GM23338 (cell line): ENCODE results near the gene CNTRL. TPM values are rescaled to one million over a fixed set of nuclear protein-coding genes. Genes with fewer than 3 reads are reported as not detected.

Experiments used
- ATAC-seq: fragments of 200-7000 bp; cut with Tn5 transposase; 3 replicates; pipeline ENCODE4 v1.9.1; 2020
- DNase-seq: peaks from one replicate; pipeline ENCODE4 v3.0.0-alpha.2; 2015; ENCODE audit warnings: low spot score
- H2AFZ ChIP-seq: fragments of 200-600 bp; sonication (generic); 2 replicates; pipeline ENCODE4 v1.8.0; 2016; ENCODE audit warnings: antibody characterized with exemption, mild to moderate bottlenecking, moderate library complexity
- H3F3A ChIP-seq: fragments of 200-600 bp; sonication (generic); replicated peaks from 2 replicates; pipeline ENCODE4 v1.8.0; 2017; ENCODE audit warnings: antibody characterized with exemption, mixed run types, low read depth
- H3K27ac ChIP-seq: fragments of 200-600 bp; sonication (generic); 2 replicates; pipeline ENCODE4 v1.6.1; 2016; ENCODE audit warnings: low read depth
- H3K27me3 ChIP-seq: fragments of 200-600 bp; sonication (generic); 2 replicates; pipeline ENCODE4 v1.8.0; 2016; ENCODE audit warnings: mild to moderate bottlenecking, mixed run types, moderate library complexity; ENCODE audit not compliant: insufficient read depth
- H3K36me3 ChIP-seq: fragments of 200-600 bp; sonication (generic); 2 replicates; pipeline ENCODE4 v1.8.0; 2016; ENCODE audit warnings: mild to moderate bottlenecking; ENCODE audit not compliant: insufficient read depth
- H3K4me1 ChIP-seq: fragments of 200-600 bp; sonication (generic); 2 replicates; pipeline ENCODE4 v1.8.0; 2016; ENCODE audit warnings: mild to moderate bottlenecking, moderate library complexity; ENCODE audit not compliant: insufficient read depth
- H3K4me2 ChIP-seq: fragments of 200-600 bp; sonication (generic); 2 replicates; pipeline ENCODE4 v1.7.1; 2017; ENCODE audit warnings: mixed run types
- H3K4me3 ChIP-seq: fragments of 200-600 bp; sonication (generic); 2 replicates; pipeline ENCODE4 v1.6.1; 2016; ENCODE audit warnings: mixed run types
- H3K79me2 ChIP-seq: fragments of 200-600 bp; sonication (generic); replicated peaks from 2 replicates; pipeline ENCODE4 v1.8.0; 2017; ENCODE audit warnings: mild to moderate bottlenecking; ENCODE audit not compliant: insufficient read depth
- H3K9me2 ChIP-seq: fragments of 200-600 bp; sonication (generic); 2 replicates; pipeline ENCODE4 v1.8.0; 2017; ENCODE audit not compliant: insufficient read depth
- H4K20me1 ChIP-seq: fragments of 200-600 bp; sonication (generic); replicated peaks from 2 replicates; pipeline ENCODE4 v1.8.0; 2017; ENCODE audit warnings: mild to moderate bottlenecking; ENCODE audit not compliant: insufficient read depth
- H3K27ac Mint-ChIP-seq: 2 replicates; pipeline ENCODE4 v1.8.0; 2020; ENCODE audit warnings: inconsistent platforms, mild to moderate bottlenecking, moderate library complexity, mixed read lengths
- H3K27me3 Mint-ChIP-seq: 3 replicates; pipeline ENCODE4 v1.8.0; 2022; ENCODE audit warnings: low read depth, mild to moderate bottlenecking, moderate library complexity, mixed read lengths, inconsistent platforms; ENCODE audit not compliant: insufficient read depth, poor library complexity
- H3K36me3 Mint-ChIP-seq: 3 replicates; pipeline ENCODE4 v1.8.0; 2021; ENCODE audit warnings: low read depth, mild to moderate bottlenecking, inconsistent platforms, moderate library complexity, mixed read lengths
- H3K4me1 Mint-ChIP-seq: 3 replicates; pipeline ENCODE4 v1.8.0; 2020; ENCODE audit warnings: mild to moderate bottlenecking, inconsistent platforms, mixed read lengths
- H3K4me3 Mint-ChIP-seq: 3 replicates; pipeline ENCODE4 v1.8.0; 2021; ENCODE audit warnings: moderate library complexity, mild to moderate bottlenecking, inconsistent platforms, mixed read lengths
- H3K9me3 Mint-ChIP-seq: 3 replicates; pipeline ENCODE4 v1.8.0; 2020; ENCODE audit warnings: moderate library complexity, mild to moderate bottlenecking, inconsistent platforms, mixed read lengths
- CREB1 ChIP-seq: fragments of 250-450 bp; sonication (Bioruptor Pico); IDR thresholded peaks from 2 replicates; pipeline ENCODE4 v1.5.0; 2020; ENCODE audit warnings: low read depth, mild to moderate bottlenecking, moderate library complexity
- EZH2 ChIP-seq: fragments of 200-600 bp; sonication (generic); IDR thresholded peaks from one replicate; pipeline ENCODE4 v1.8.0; 2017; ENCODE audit warnings: antibody characterized with exemption, mild to moderate bottlenecking, low read depth; ENCODE audit not compliant: unreplicated experiment
- NANOG ChIP-seq: IDR thresholded peaks from 2 replicates; pipeline ENCODE4 v1.6.1; 2016; ENCODE audit warnings: antibody characterized with exemption, borderline replicate concordance
- REST ChIP-seq: IDR thresholded peaks from one replicate; pipeline ENCODE4 v1.6.1; 2018; ENCODE audit warnings: antibody characterized with exemption; ENCODE audit not compliant: unreplicated experiment
- STAT1 ChIP-seq: IDR thresholded peaks from one replicate; pipeline ENCODE4 v1.6.1; 2016; ENCODE audit warnings: antibody characterized with exemption; ENCODE audit not compliant: unreplicated experiment
- ZNF331 ChIP-seq: fragments of 250-450 bp; sonication (Bioruptor Pico); IDR thresholded peaks from 2 replicates; pipeline ENCODE4 v1.5.0; 2020; ENCODE audit warnings: low read depth, mild to moderate bottlenecking, moderate library complexity
- polyA plus RNA-seq: library from polyadenylated mRNA; unstranded; fragments of >200 nt; fragmentation: Nextera tagmentation; extraction: Ambion mirVana; gene quantifications from 2 replicates; pipeline ENCODE4 v1.2.1, GENCODE V29; 2016
- total RNA-seq: library from RNA; depleted of rRNA; stranded (reverse); fragments of >200 nt; shearing (Covaris generic); gene quantifications from 2 replicates; pipeline ENCODE4 v1.2.3, GENCODE V29; 2014
- TF ChIP-seq, protein P1 (sequence below), 2 experiments: fragments of 200-600 bp in 1 of 2; sonication (generic) in 1 of 2; conservative IDR thresholded peaks; 2 replicates each; pipeline versions ENCODE4 v1.5.1 to v1.6.1; 2016 to 2017; ENCODE audit warnings: antibody characterized with exemption in 2 of 2, low read depth in 2 of 2, mild to moderate bottlenecking in 2 of 2, moderate library complexity in 1 of 2

The CNTRL gene
- total and polyA plus RNA-seq, 2 experiments from 2014 or later, result 9.2 to 11.7 TPM

DNA sequence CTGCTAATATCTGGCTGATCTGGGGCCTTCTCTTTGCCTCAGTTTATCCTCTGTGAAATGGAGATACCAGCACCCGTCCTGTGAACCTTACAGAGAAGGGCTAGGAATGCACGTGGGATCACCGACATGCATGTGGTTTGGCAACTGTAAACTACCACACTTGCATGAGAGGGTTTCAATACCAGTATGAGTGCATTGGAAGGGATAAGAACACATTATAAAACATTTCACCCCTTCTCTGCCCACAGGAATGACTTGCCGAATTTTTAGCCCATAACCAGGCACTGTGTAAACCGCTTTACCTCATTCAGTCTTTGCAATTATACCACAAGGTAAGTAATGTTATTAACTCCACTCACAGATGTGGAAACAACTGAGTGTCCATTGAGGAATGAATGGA lies 135.8 kb downstream of the CNTRL start (continued):
- TF ChIP-seq REST, result no peak

- no peak overlapping the region for H3K27ac ChIP-seq
- H4K20me1 ChIP-seq, result no peaks in the 10 kb centered on the region
- ATAC-seq, result peak; percentile 99
- peak; percentile 95 for DNase-seq
- H2AFZ ChIP-seq, result no peak overlapping the region
- peaks cover 1% of the 10 kb centered on the region for H3K27me3 Mint-ChIP-seq
- H3K36me3 ChIP-seq, result no peaks in the 10 kb centered on the region
- no peaks in the 10 kb centered on the region for H3K27me3 ChIP-seq
- H3K9me2 ChIP-seq, result no peaks in the 10 kb centered on the region
- TF ChIP-seq, protein P1, sequence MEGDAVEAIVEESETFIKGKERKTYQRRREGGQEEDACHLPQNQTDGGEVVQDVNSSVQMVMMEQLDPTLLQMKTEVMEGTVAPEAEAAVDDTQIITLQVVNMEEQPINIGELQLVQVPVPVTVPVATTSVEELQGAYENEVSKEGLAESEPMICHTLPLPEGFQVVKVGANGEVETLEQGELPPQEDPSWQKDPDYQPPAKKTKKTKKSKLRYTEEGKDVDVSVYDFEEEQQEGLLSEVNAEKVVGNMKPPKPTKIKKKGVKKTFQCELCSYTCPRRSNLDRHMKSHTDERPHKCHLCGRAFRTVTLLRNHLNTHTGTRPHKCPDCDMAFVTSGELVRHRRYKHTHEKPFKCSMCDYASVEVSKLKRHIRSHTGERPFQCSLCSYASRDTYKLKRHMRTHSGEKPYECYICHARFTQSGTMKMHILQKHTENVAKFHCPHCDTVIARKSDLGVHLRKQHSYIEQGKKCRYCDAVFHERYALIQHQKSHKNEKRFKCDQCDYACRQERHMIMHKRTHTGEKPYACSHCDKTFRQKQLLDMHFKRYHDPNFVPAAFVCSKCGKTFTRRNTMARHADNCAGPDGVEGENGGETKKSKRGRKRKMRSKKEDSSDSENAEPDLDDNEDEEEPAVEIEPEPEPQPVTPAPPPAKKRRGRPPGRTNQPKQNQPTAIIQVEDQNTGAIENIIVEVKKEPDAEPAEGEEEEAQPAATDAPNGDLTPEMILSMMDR (conservative IDR thresholded peaks at IDR 0.05; ENCODE audit: low read depth in 2 of 2), result peak; percentile 98 to 99
- TF ChIP-seq STAT1, result no peak
- no peaks in the 10 kb centered on the region for H3K9me3 Mint-ChIP-seq
- no peak overlapping the region for H3K4me2 ChIP-seq
- H3K4me3 ChIP-seq, result no peak overlapping the region
- 0 out of 2 replicates have a peak, but pooled peaks cover 8% of the 10 kb centered on the region for H3K4me1 ChIP-seq
- no peak overlapping the region for H3K4me3 Mint-ChIP-seq
- peaks cover 3% of the 10 kb centered on the region; the same call in 2 of the 3 replicates for H3K36me3 Mint-ChIP-seq
- H3K79me2 ChIP-seq, result no peaks in the 10 kb centered on the region
- no peak overlapping the region for H3K27ac Mint-ChIP-seq
- no peaks in the 10 kb centered on the region for H3F3A ChIP-seq
- H3K4me1 Mint-ChIP-seq, result peaks cover 9% of the 10 kb centered on the region
Measured at GRCh38 chr9:121213136-121213806, 138.5 kb downstream of the CNTRL start.

DNA sequence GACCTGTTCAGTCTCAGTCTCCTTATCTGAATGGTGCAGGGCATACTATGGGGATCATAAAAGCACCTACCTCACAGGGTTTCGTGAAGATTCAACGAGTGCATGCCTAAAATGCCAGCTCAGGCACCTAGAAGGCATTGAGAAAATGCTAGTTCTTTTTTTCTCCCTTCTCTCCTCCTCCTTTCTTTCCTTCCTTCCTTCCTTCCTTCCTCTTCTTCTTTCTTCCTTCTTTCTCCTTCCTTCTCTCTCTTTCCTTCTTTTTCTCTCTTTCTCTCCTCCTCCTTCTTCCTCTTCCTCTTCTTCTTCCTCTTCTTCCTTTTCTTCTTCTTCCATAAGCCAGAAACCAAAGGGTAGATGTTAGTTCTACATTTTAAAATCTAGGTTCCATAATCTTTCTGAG lies 139.2 kb downstream of the CNTRL start:
- no peaks in the 10 kb centered on the region for H3K79me2 ChIP-seq
- Mint-ChIP-seq H3K4me1 (peaks cover 9% of the 10 kb centered on the region), H3K4me3 (no peak overlapping the region), H3K27ac (no peak overlapping the region), H3K27me3 (peaks cover 3% of the 10 kb centered on the region), H3K36me3 (peaks cover 3% of the 10 kb centered on the region; the same call in 2 of the 3 replicates), H3K9me3 (no peaks in the 10 kb centered on the region)
- H4K20me1 ChIP-seq, result no peaks in the 10 kb centered on the region
- no peak overlapping the region for H3K4me3 ChIP-seq
- H3K27ac ChIP-seq, result no peak overlapping the region
- H3F3A ChIP-seq, result no peaks in the 10 kb centered on the region
- H3K36me3 ChIP-seq, result no peaks in the 10 kb centered on the region
- H2AFZ ChIP-seq, result no peak overlapping the region
- no peak overlapping the region for H3K4me2 ChIP-seq
- no peaks in the 10 kb centered on the region for H3K27me3 ChIP-seq
- DNase-seq, result no peak
- H3K4me1 ChIP-seq, result 0 out of 2 replicates have a peak, but pooled peaks cover 8% of the 10 kb centered on the region
- no peak for ATAC-seq
- no peaks in the 10 kb centered on the region for H3K9me2 ChIP-seq
- TF ChIP-seq CREB1 (CRISPR knock-in tag) (no peak), NANOG (no peak), REST (no peak), EZH2 (no peak), ZNF331 (CRISPR knock-in tag) (no peak)
